ENCODE data around the gene AKAP10.
"Not testable (repeated sequence)": the region's sequence is repeated elsewhere in the genome, so short reads cannot be mapped to it uniquely, and the experiment has no call there.

The AKAP10 gene

GRCh38 chr17:19933221-19933620, 44.4 kb downstream of the AKAP10 start:
- no peak for DNase-seq (ENCODE audit: low read depth)

DNA sequence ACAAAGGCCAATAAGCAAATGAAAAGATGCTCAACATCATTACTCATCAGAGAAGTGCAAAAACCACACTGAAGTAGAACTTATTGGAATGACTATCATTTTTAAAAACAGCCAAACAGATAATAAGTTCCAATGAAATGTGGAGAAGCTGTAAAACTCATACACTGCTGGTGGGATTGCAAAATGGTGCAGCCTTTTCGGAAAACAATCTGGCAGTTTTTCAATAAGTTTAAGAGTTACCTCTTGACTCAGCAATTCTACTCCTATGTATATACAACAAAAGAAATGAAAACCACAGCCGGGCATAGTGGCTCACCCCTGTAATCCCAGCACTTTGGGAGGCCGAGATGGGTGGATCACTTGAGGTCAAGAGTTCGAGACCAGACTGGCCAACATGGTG, 49.3 kb downstream of the AKAP10 start:
- DNase-seq (ENCODE audit: low read depth) = no peak

- no peak for DNase-seq (ENCODE audit: low read depth)
Observed at GRCh38 chr17:19915245-19915978, 62.2 kb downstream of the AKAP10 start.

DNA sequence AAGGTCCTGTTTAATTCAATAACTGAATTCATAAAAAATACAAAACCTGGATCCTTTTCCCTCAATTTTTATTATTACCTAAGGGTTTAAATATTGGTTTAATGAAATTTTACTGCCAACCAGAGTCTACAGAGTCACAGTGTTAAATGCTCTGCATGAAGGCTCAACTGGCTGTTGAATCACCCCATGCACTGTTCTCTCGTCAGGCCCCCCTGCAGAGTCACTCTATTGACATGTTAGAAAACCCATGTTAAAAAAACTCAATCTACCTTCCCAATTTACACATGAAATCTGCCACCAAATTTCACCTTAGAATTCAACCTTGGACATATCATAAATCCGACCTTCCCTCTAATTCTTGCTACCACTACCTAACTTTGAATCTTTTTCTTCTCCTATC, 66.6 kb downstream of the AKAP10 start:
- no peak for DNase-seq (ENCODE audit: low read depth)

DNA sequence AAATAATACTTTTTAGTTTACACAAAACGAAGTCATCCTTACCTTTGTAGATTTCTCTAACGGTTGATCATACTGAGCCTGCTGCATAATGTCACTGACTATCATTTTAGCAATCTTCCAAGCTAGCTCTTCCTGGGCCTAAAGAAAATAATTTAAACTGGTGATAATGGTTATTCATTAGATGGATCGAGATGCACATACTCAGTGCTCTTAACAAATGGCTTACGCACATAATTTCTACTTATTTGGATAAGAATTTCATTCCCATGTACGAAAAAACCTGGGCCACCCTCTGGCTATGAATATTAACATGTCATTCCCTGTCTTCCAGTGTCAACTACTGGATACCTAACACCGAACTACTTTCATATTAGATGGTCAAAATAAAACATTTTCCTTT, 68.5 kb downstream of the AKAP10 start:
- DNase-seq (ENCODE audit: low read depth) = no peak

DNA sequence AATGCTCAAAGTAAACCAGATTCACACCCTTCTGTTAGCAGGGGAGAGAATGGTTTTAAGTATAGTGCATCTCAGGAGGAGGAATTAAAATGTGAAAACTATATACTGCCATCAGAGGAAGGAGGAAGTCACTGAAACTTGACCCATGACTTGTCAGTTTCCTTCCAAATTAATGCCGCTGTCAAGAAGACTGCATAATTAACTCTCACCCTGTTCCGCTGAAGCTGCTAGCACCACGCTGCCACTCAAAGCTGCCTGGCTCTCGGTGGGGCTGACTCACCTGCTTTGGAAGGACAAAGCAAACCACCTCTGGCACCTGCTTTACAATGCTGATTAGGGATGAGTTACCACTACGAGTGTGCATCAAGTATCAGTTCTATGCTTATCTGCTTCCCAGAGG, 72.1 kb downstream of the AKAP10 start:
- no peak for DNase-seq (ENCODE audit: low read depth)

- no peak for DNase-seq (ENCODE audit: low read depth)
Observed at GRCh38 chr17:19904924-19905323, 72.7 kb downstream of the AKAP10 start.

DNA sequence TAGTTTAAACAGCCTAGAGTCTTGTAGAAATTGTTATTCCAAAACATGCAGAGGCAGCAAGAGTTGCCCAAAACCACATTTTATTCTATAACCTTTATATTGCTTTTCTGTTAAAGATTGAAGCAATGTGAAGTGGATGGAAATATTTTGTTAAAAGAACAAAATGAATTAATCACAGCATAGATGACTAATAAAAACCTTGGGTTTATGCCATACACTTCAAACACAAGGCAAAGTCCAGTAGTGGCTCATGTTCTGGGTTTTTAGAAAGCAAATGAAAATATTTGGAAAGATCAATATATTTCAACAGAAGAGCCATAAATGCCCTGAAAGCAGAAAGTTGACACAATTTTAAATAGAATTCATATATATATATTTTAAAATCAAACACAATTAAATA, 73.2 kb downstream of the AKAP10 start:
- no peak for DNase-seq (ENCODE audit: low read depth)

GRCh38 chr17:19900809-19901208, 76.8 kb downstream of the AKAP10 start:
- DNase-seq (ENCODE audit: low read depth) = no peak

DNA sequence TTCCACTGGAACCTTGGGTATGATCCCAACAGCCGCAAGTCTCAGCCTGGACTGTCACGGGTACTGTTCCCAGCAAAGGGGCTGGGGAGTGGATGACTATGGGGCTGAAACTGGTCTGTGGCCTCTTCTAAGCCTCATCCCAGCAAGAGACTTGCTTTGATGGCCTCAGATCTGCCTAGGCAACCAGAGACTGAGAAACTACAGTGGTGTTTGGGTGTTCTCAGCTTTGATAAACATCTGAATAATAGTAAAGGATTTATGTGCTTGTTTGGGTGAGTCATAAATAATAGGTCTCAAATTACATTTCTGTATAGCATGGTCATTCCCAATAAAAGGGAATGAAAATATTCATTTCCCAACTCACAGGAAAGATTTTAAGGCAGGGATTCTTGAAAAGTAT, 79.7 kb downstream of the AKAP10 start:
- DNase-seq (ENCODE audit: low read depth) = no peak

DNA sequence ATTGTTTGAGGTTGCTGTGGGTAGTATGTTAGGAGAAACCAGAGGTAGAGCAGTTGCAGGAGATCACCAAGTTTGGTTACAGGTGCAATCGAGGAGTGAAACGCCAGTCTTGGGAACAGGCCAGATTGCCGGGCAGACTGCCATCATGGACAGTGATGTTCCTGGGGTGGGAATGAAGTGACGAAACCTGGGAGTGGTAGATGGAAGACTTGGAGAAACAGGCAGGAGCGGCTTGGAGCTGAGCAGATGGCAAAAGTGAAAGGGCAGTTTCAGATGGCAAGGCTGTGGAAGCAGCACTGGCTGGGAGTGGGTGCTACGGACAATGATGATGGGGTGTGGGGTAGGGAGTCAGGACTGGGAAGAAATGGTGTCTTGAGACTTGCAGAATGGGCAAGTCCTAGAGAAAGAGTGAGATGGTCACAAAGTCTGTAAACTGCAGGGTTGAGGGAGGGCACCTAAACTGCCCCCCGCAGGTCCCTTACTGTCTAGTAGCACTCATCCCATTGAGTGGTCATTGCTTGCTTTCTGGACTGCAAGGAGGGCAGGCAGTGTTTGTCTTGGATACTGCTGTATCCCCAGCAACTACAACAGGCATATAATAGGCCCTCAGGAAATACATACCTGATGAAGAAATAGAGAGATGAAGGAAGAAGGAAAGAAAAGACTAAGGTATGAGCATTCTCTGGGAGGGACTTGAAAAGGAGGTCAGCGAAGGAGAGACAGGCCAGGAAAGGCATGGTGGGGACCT, 80.4 kb downstream of the AKAP10 start:
- no peak for DNase-seq (ENCODE audit: low read depth)

DNA sequence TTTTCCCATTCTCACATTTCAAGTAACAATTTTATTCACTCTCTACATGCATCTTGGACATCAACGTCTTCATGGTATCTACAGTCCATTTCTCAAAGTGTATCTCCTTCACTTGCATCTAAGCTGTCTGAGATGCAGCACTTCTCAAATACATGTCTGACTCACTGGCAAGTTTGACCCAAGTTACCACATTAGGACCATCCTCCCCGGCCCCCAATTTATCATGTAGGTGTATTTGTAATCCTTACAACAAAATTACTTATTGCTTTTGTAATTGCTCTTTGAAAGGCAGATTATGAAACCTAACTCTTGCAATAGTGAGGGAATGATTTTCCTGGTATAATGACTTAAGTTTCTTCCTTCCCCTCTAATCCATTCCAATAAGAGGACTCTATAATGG, 80.9 kb downstream of the AKAP10 start:
- no peak for DNase-seq (ENCODE audit: low read depth)

GRCh38 chr17:19890554-19890953, 87.1 kb downstream of the AKAP10 start:
- DNase-seq (ENCODE audit: low read depth) = not testable (repeated sequence)

DNA sequence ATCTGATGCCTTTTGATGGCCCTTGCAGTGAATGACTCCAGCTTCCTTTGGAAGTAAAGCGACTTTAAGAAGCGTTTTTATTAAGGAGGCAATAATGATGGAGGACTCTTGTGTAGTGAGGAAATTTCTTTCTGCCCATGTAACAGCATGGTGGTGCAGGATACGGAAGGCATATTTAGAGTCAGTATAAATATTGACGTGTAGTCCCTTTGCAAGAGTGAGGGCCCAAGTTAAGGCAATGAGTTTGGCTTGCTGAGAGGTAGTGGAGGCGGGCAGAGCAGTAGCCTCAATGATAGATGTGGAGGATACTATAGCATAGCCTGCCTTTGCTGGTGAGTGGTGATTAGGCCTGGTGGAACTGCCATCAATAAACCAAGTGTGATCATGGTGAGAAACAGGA, 87.6 kb downstream of the AKAP10 start:
- not testable (repeated sequence) for DNase-seq (ENCODE audit: low read depth)

GRCh38 chr17:19886116-19886515, 91.5 kb downstream of the AKAP10 start:
- no peak for DNase-seq (ENCODE audit: low read depth)

GRCh38 chr17:19883537-19884215, 94.0 kb downstream of the AKAP10 start:
- no peak for DNase-seq (ENCODE audit: low read depth)

DNA sequence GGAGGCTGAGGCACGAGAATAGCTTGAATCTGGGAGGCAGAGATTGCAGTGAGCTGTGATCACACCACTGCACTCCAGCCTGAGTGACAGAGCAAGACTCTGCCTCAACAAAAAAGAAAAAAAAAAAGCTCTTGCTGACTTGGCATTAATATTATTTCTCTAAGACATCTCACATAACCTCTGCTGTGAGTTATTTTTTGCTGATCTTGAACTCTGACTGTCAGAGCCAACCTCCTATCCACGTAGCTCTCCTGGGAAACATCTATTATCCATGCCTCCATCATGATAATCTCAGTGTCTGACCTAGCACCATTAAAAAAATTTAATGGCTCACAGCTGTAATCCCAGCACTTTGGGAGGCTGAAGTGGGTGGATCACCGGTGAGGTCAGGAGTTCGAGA, 97.2 kb downstream of the AKAP10 start:
- no peak for DNase-seq (ENCODE audit: low read depth)

DNA sequence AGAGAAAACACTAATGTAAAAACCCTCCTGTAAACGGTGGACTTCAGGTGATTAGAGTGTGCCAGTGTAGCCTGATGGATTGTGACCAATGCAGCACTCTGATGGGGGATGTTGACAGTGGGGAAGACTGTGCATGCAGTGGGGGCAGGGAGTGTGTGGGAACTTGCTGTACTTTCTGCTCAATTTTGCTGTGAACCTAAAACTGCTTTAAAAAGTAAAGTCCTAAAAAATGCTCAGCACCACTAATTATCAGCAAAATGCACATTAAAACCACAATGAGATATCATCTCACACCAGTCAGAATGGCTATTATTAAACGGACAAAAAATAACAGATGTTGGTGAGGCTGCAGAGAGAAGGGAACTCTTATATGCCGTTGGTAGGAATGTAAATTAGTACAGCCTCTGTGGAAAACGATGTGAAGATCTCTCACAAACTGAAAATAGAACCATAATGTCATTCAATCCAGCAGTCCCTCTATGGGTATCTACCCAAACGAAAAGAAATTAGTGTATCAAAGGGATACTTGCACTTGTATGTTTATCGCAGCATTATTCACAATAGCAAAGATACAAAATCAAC, 100.2 kb downstream of the AKAP10 start:
- no peak for DNase-seq (ENCODE audit: low read depth)

DNA sequence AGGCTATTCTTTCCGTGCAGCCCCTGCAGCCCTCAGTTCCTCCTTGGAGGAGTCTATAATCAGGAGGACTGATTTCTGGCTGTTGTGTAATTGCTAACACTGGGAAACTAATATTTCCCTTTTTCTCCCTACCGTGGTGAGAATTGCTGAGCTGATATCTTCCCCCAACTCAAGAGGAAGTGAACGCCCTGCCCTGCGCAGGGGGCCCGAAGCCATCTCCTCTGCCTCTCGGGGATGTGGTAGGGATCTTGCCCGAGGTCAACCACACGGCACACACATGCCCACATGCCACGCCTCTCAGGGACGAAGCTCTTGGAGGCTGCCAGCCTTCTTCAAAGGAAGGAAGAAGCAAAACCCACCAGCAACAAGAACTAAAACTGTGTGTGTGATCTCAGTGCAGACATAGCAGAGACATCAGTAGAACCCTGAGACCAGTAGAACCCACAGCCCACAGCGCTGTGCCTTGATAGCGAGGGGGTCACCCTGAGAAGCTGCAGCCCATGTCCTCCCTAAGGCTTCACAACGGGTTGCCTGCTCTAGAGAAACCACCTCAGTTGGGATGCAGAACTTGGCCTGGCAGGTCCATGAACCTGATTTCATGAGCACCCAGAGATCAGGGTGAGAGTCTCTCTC, 101.0 kb downstream of the AKAP10 start:
- no peak for DNase-seq (ENCODE audit: low read depth)

DNA sequence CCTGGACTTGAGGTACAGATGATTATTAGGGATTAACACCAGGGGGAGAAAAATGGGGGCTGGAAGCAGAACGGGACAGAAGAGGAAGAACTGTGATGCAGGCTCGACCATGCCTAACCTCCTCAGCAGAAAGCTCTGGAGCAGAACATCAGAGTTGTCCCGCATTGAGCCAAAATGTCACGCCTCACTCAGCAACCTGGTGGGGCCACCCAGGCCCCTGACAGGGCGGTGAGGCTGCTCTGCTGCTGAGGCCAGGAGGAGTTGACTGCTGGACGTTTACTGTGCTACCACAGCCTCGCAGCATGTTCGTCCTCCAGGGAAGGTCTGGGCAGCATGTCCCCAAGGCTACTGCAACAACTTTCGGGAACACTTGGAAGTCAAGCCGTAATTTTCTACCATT, 103.4 kb downstream of the AKAP10 start:
- no peak for DNase-seq (ENCODE audit: low read depth)

GRCh38 chr17:19873346-19873745, 104.3 kb downstream of the AKAP10 start:
- DNase-seq (ENCODE audit: low read depth) = no peak

GRCh38 chr17:19868079-19868395, 109.6 kb downstream of the AKAP10 start:
- no peak for DNase-seq (ENCODE audit: low read depth)

Measured in T follicular helper cell (primary cell).